GM20431 (cell line): ENCODE data around the gene PSMG4.

Source experiments
- in situ Hi-C: fragments of 300-500 bp; cut with MseI, MboI; formaldehyde crosslinking; loops from one replicate; pipeline ENCODE4 v1.15.0; 2020; ENCODE audit warnings: low sequenced_read_pairs; ENCODE audit not compliant: unreplicated experiment

The PSMG4 gene

DNA sequence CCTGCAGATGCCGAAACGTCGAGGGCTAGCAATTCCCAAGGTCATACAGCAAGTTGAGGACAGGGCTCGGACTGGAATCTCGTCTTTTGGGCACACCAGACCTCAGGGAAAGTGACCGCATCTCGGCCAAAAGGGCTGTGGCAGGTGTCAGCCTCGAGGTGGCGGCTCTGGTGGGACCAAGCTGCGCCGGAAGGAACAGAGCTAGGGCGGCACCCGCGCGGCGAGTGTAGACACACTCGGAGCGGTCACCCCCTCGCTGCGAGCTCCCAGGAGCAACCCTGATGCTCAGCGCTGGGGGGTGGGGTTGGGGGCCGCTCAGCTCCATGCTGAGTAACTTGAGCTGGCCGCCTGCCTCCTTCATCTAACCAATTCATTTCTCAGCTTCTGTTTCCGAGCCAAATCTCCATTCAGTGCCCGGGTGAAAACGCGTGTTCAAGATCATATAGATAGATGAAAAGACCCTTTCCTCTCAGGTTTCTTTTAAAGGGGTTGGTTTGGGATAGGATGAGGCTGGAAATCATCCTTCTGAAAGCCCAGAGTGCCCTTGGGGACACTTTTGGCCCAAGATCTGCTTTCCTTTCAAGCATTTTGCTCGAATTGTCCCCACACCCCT lies 29.1 kb upstream of the PSMG4 start:
- in situ Hi-C loops, result no loop called here

GRCh38 chr6:3230256-3230882 lies 28.4 kb upstream of the PSMG4 start:
- in situ Hi-C loops, result no loop called here

DNA sequence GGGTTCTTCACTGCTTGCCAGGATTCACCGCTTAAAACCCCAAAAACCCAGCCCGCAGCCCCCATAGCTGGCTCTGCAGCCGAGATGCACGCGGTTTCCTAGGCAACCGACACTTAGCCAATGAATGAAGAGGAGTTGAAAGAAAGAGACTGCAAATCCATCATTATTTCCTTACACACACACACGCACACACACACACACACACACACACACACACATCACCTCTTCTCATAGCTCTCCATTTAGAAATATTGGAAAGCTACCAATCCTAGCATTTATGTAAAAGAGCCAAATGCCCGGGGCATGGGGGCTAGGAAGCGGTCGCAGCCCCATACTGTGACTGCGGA lies 27.9 kb upstream of the PSMG4 start:
- in situ Hi-C loops, result no loop called here

DNA sequence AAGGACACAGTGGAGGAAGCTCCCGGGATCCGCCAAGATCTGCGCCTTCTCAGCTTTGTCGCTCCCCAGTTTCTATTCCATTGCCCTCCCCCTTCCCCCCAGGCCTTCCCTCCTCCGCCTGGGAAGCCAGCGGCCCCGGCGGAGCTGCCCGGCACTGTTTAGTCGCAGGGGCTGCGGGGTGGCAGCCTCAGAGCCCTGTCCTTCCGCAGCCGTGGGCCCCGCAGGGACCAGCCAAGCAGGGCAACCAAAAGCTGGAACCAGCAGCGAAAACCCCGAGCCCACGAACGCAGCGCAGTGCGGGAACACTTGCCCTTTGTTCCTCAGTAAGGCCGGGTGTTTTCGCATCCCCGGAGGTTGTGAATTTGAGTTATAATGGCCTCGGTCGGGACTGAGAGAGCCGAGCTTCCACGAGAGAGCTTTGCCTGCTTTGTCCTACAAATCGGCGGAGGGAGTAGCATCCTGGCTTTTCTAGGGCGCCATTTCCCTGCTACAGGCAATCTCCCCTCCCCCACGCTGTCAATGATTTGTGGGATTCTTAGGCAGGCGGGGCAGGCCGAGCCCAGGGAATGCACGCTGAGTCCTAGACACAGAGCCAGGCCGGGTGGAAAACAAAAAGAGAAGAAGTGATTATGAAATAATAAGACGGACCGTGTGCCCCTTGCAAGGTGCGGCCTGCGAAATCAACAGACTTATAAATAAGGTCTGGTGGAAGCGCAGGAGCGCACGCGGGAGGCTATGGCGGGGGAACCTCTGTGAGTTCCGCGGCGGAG lies 27.3 kb upstream of the PSMG4 start:
- in situ Hi-C loops, result no loop called here

DNA sequence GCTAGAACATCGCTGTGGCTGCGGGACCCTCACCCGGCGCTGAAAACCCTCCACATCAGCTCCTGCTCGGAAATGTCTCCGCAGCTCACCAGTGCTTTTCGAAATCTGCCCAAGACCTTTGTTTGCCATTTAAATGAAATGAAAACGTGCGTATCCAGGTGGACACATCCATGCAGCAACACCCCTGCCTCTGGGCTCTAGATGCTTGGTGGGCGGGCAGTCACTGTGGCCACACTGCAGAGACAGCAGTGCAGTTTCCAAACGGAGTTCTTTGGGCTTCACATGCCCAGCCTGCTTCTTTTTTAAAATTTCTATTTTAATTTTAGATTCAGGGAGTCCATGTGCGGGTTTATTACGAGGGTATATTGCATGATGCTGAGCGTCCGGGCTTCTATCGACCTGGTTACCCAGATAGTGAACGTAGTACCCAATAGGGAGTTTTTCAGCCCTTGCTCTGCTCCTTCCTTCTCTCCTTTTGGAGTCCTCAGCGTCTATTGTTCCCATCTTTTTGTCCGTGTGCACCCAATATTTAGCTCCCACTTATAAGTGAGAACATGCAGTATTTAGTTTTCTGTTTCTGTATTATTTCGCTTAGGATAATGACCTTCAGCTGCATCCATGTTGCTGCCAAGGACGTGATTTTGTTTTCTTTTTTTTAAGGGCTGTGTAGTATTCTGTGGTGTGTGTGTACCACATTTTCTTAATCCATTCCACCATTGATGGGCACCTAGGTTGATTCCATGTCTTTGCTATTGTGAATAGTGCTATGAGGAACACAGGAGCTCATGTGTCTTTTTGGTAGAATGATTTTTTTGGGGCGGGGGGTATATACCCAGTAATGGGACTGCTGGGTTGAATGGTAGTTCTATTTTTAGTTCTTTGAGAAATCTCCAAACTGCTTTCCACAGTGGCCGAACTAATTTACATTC lies 26.5 kb upstream of the PSMG4 start:
- in situ Hi-C loops, result no loop called here

DNA sequence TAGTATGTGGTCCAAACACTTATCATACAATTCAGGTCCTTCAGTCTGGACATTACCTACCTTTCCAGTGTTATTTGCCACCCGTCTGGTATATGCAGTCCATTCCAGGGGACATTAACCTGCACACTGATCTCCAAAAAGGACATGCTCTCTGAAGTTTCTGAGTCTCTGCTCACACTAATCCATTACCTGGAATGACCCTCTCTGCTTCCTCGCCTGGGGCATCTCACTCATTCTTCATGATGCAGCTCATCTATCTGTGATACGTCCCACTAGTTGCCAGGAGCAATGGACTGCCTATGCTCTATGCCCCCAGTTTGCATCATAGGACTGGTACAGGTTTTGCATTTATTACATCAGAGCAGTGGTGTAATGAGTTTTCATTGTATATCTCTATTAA lies 25.4 kb upstream of the PSMG4 start:
- in situ Hi-C loops, result no loop called here

DNA sequence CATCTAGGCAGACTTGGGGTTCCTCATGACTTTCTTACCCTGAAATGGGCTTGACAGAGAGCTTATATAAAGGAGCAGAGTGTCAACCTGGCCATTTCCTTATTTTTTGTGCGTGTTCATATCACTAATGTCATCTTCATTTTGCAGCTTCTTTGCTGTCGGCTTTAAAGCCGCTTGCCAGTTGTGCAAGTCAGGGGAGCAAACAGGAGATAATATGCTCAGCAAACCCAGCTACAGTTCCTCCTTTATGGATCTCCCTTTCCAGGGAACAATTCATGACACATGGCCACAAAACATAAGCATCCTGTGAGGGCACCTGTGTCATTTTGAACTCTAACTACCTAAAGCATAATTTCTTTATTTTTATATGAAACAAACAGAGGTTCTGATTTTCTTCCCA lies 24.8 kb upstream of the PSMG4 start:
- in situ Hi-C loops, result no loop called here

DNA sequence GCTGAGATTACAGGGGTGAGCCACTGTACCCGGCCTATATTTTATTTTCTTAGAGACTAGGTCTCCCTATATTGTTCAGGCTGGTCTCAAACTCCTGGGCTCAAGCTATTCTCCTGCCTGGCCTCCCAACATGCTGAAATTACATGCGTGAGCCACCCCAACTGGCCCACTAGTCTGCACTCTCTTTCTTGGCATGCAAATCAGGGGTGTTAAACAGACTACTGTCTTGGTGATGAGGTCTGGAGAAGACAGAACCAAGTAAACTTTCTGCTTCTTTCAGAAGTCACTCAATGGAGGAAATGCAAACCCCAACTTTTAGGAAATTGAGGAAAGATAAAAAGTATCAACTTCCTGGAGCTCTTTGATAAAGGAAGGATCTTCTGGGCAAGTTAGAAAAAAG lies 23.3 kb upstream of the PSMG4 start:
- in situ Hi-C loops, result no loop called here

DNA sequence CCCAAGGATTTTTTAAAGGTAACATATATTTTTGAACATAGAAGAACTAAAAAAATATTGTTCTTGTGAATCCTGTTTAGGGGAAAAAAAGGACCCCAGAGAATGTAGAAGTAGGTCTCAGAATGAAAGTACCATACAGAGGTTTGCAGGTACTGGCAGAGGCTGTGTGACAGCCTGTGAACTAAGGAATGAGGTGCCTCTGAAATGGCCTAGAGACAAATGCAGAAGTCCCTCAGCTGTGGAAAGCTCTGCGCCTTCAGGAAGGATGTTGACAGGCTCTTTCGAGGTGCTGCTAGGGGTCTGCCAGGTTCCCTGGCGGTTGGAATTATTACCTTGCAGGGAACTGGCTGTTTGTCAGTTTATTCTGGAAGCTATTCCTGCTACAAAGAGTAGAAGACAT lies 22.7 kb upstream of the PSMG4 start:
- in situ Hi-C loops, result no loop called here

DNA sequence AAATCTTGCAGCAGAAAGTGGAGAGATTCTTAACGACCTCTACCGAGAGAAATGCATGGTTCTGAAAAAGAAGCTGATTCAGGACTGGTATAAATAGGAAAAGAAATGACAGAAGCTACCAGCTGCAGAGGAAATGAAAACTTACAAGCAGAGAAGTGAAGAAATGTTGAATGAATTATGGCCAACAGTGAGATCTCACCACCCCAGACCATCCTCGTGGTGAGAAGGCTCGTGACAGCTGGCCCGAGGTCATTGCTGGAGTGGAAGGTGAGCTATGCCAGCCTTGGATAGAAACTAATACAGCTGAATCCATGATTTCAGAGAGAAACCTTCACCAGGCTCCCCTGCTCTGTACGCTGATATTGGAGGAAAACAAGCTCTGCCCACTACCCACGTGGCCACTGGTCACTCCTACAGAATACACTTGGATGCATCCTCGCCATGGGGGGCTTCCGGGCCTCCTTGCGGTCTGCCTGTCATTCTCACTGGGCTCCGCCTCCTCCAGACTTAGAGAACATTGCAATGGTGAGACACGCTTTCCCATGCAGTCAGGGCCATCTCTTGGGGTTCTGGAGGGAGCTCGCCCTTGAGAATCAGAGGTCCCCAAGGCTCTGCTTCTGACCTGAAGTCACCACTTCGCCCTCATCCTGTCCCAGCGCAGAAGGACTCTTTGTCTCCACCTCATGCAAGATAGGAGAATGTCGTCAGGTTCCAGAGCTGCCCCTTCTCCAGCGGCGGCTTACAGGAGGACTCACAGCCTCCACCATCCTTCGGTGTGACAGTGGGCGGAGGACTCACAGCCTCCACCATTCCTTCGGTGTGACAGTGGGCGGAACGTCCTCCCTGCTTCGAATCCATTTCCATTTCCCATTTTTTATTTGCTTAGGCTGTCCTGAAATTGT lies 20.7 kb upstream of the PSMG4 start:
- in situ Hi-C loops, result no loop called here

GRCh38 chr6:3239110-3239830 lies 19.5 kb upstream of the PSMG4 start:
- in situ Hi-C loops, result no loop called here

GRCh38 chr6:3240595-3240994 lies 18.2 kb upstream of the PSMG4 start:
- in situ Hi-C loops, result loop anchor here (10.0 kb wide), 1 partner anchor 106 kb away; no protein-coding TSS in a partner anchor

DNA sequence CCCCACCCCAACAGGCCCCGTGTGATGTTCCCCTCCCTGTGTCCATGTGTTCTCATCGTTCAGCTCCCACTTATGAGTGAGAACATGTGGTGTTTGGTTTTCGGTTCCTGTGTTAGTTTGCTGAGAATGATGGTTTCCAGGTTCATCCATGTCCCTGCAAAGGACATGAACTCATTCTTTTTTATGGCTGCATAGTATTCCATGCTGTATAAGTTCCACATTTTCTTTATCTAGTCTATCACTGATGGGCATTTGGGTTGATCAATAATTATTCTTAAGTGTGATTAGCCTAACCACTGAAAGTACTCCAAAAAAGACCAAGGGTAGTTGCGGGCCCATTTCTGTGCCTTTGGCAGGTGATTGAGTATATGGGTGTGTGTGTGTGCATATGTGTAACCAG lies 17.0 kb upstream of the PSMG4 start:
- in situ Hi-C loops, result loop anchor here (10.0 kb wide), 1 partner anchor 107 kb away; no protein-coding TSS in a partner anchor

DNA sequence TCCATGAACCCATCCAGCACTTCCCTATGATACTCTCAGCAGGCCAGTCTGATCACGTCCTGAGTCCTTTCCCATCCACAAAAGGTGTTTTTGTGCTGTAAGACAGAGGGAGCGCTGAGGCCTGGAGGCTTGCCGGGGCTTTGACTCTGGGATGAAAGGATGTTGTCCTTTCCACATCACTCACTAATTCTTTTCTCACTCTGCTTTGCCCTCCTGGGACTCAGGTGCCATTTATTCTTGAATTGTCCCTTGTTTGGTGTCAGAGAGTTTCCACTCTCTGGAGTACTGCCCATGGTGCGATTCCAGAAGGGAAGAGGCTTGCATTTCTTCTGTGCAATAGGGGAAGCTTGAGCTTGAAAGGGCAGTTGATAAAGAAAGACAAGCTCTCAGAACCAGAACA lies 16.0 kb upstream of the PSMG4 start:
- in situ Hi-C loops, result loop anchor here (10.0 kb wide), 1 partner anchor 108 kb away; no protein-coding TSS in a partner anchor

DNA sequence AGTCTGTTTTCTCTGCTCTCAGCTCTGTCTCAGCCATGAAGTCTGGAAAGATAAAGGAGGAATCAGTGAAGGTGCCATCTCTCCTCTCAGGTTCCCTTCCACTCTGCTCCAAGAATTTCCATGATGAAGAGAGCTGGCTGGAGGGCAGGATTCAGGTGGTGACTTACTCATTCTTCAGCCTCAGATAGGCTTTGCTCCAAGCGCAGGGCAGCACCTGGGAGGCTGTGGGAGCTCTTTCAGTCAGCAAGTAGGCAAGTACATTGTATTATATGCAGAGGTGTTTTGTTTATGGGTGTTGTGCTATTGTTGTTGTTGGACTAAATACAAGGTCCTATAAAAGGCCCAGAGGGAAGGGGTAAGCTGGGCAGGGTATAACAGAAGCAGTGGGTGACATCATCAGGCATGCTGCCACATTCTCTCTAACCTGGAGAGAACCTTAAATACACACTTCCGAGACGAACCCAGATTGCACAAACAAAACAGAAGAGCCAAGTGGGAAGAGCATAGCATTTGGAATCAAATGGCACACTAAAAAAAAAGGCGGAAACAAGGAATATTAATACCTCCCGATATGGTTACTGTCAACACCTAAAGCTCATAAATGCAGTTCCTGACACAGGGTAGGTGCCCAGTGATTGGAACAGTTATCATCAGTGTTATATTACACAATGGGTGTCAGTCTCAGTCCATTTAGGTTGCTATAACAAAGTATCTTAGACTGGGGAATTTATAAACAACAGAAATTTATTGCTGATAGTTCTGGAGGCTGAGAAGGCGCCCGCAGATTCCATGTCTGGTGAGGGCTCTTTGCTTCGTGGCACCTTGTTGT lies 14.5 kb upstream of the PSMG4 start:
- in situ Hi-C loops, result loop anchor here (10.0 kb wide), 1 partner anchor 109 kb away; no protein-coding TSS in a partner anchor

GRCh38 chr6:3244832-3245161 lies 13.9 kb upstream of the PSMG4 start:
- in situ Hi-C loops, result loop anchor here (10.0 kb wide), 1 partner anchor 110 kb away; no protein-coding TSS in a partner anchor

- in situ Hi-C loops, result loop anchor here (10.0 kb wide), 1 partner anchor 110 kb away; no protein-coding TSS in a partner anchor
Measured at GRCh38 chr6:3245216-3245615, 13.5 kb upstream of the PSMG4 start.
